T follicular helper cell (primary cell): ENCODE results near the gene EMC7.
A peak's percentile ranks its signal among the peaks of the same experiment; 100 is the strongest.
"Not testable (repeated sequence)": the region's sequence is repeated elsewhere in the genome, so short reads cannot be mapped to it uniquely, and the experiment has no call there.

ENCODE experiments used
- DNase-seq: peaks from one replicate; pipeline ENCODE4 v3.0.0-alpha.2; 2020; ENCODE audit warnings: low read depth
- total RNA-seq, 2 experiments: gene quantifications; one replicate each; lab custom pipeline; 2026; lab: John Stamatoyannopoulos, UW

EMC7 gene
- total RNA-seq: 30.3 to 59.2 reads per million in 2 experiments

GRCh38 chr15:34101366-34102174 lies at the start of gene EMC7, which contains the start of gene PGBD4:
Gene EMC7, minus strand, starts transcription at chr15:34101862. Its CDS starts 23 bp downstream, at chr15:34101839.
Gene PGBD4, plus strand, starts transcription at chr15:34102083. Its CDS starts 449 bp downstream, at chr15:34102532.
- peak; percentile 99 for DNase-seq

- DNase-seq: no peak
These were observed 45.9 kb upstream of the EMC7 start for GRCh38 chr15:34147371-34148140.

- no peak for DNase-seq
These were observed 31.8 kb upstream of the EMC7 start for GRCh38 chr15:34133511-34133910.

- no peak for DNase-seq
These were observed 31.2 kb upstream of the EMC7 start for GRCh38 chr15:34132881-34133280.

GRCh38 chr15:34128898-34129297 lies 27.2 kb upstream of the EMC7 start:
- no peak for DNase-seq

- DNase-seq: no peak
These were observed 24.9 kb upstream of the EMC7 start for GRCh38 chr15:34126522-34126921.

- DNase-seq: no peak
These were observed 24.3 kb upstream of the EMC7 start for GRCh38 chr15:34125945-34126344.

GRCh38 chr15:34124651-34125050 lies 23.0 kb upstream of the EMC7 start:
- no peak for DNase-seq

GRCh38 chr15:34122771-34123183 lies 21.1 kb upstream of the EMC7 start:
- no peak for DNase-seq

- not testable (repeated sequence) for DNase-seq
These were observed 20.1 kb upstream of the EMC7 start for GRCh38 chr15:34121786-34122185.

GRCh38 chr15:34120420-34120819 lies 18.8 kb upstream of the EMC7 start:
- not testable (repeated sequence) for DNase-seq

GRCh38 chr15:34119291-34119690 lies 17.6 kb upstream of the EMC7 start:
- no peak for DNase-seq

- DNase-seq: no peak
These were observed 15.0 kb upstream of the EMC7 start for GRCh38 chr15:34116620-34117019.

GRCh38 chr15:34114739-34115138 lies 13.1 kb upstream of the EMC7 start:
- no peak for DNase-seq

- no peak for DNase-seq
These were observed 12.6 kb upstream of the EMC7 start for GRCh38 chr15:34114215-34114614.

- no peak for DNase-seq
These were observed 9.8 kb upstream of the EMC7 start for GRCh38 chr15:34111488-34111887.

- DNase-seq: no peak
These were observed 8.4 kb upstream of the EMC7 start for GRCh38 chr15:34109797-34110663.

GRCh38 chr15:34107315-34107714 lies 5.7 kb upstream of the EMC7 start:
- no peak for DNase-seq

GRCh38 chr15:34106423-34106822 lies 4.8 kb upstream of the EMC7 start:
- DNase-seq: no peak

- no peak for DNase-seq
These were observed 688 bp upstream of the EMC7 start for GRCh38 chr15:34102175-34102925.

GRCh38 chr15:34099914-34100313 lies 1.7 kb downstream of the EMC7 start:
- DNase-seq: no peak
